Mesothelial cell of epicardium (in vitro differentiated cells): ENCODE data around the gene AFF3. TPM values are rescaled to one million over a fixed set of nuclear protein-coding genes. Genes with fewer than 3 reads are reported as not detected.

Experiments used
- DNase-seq, 2 experiments: peaks; one replicate each; pipeline ENCODE4 v3.0.0; 2021; ENCODE audit warnings: low spot score in 2 of 2; ENCODE audit not compliant: unreplicated experiment in 2 of 2
- H3K27ac Mint-ChIP-seq: 2 replicates; pipeline ENCODE4 v1.8.0; 2021; ENCODE audit warnings: mixed read lengths
- H3K27me3 Mint-ChIP-seq: 2 replicates; pipeline ENCODE4 v1.8.0; 2021; ENCODE audit warnings: low read depth, mixed read lengths
- H3K36me3 Mint-ChIP-seq: 2 replicates; pipeline ENCODE4 v1.8.0; 2021; ENCODE audit warnings: mixed read lengths
- H3K4me1 Mint-ChIP-seq: 2 replicates; pipeline ENCODE4 v1.8.0; 2021; ENCODE audit warnings: mixed read lengths
- H3K4me3 Mint-ChIP-seq: 2 replicates; pipeline ENCODE4 v1.8.0; 2021; ENCODE audit warnings: mild to moderate bottlenecking, moderate library complexity, mixed read lengths
- H3K9me3 Mint-ChIP-seq: 2 replicates; pipeline ENCODE4 v1.8.0; 2021; ENCODE audit warnings: mixed read lengths
- CTCF ChIP-seq: fragments of 200-600 bp; sonication (generic); IDR thresholded peaks from one replicate; pipeline ENCODE4 v1.5.0; 2021; ENCODE audit warnings: antibody characterized with exemption; ENCODE audit not compliant: unreplicated experiment
- total RNA-seq: library from RNA; stranded (reverse); gene quantifications from 3 replicates; pipeline ENCODE4 v1.2.1, GENCODE V29; 2021

Gene AFF3
- total RNA-seq, 1 donor from 2014 or later = 14.4 TPM

- Mint-ChIP-seq H3K4me3 (no peak overlapping the region), H3K27me3 (peaks cover 12% of the 10 kb centered on the region), H3K27ac (no peak overlapping the region), H3K36me3 (no peaks in the 10 kb centered on the region), H3K9me3 (no peaks in the 10 kb centered on the region), H3K4me1 (no peaks in the 10 kb centered on the region)
- TF ChIP-seq CTCF = no peak
- no peak for DNase-seq
These were observed 453.7 kb downstream of the AFF3 start for GRCh38 chr2:99688699-99689098.

GRCh38 chr2:99682275-99683060, 459.9 kb downstream of the AFF3 start:
- H3K4me1 Mint-ChIP-seq = no peaks in the 10 kb centered on the region
- H3K36me3 Mint-ChIP-seq = no peaks in the 10 kb centered on the region
- no peaks in the 10 kb centered on the region for H3K9me3 Mint-ChIP-seq
- no peak overlapping the region for H3K4me3 Mint-ChIP-seq
- H3K27ac Mint-ChIP-seq = no peak overlapping the region
- TF ChIP-seq CTCF = no peak
- H3K27me3 Mint-ChIP-seq = peaks cover 9% of the 10 kb centered on the region
- DNase-seq = no peak

- Mint-ChIP-seq H3K27ac (no peak overlapping the region), H3K4me1 (no peaks in the 10 kb centered on the region), H3K27me3 (peaks cover 5% of the 10 kb centered on the region), H3K9me3 (no peaks in the 10 kb centered on the region), H3K4me3 (no peak overlapping the region), H3K36me3 (no peaks in the 10 kb centered on the region)
- no peak for DNase-seq
- no peak for TF ChIP-seq CTCF
These were observed 461.4 kb downstream of the AFF3 start for GRCh38 chr2:99680946-99681345.

- Mint-ChIP-seq H3K36me3 (no peaks in the 10 kb centered on the region), H3K27me3 (peaks cover 11% of the 10 kb centered on the region), H3K4me3 (no peak overlapping the region), H3K9me3 (no peaks in the 10 kb centered on the region), H3K27ac (no peak overlapping the region), H3K4me1 (peaks cover 1% of the 10 kb centered on the region)
- TF ChIP-seq CTCF = no peak
- DNase-seq = no peak
These were observed 462.9 kb downstream of the AFF3 start for GRCh38 chr2:99679518-99679917.

GRCh38 chr2:99678625-99679024, 463.8 kb downstream of the AFF3 start:
- no peak overlapping the region for H3K4me3 Mint-ChIP-seq
- no peak overlapping the region for H3K27ac Mint-ChIP-seq
- H3K9me3 Mint-ChIP-seq = no peaks in the 10 kb centered on the region
- peaks cover 10% of the 10 kb centered on the region for H3K4me1 Mint-ChIP-seq
- peaks cover 13% of the 10 kb centered on the region for H3K27me3 Mint-ChIP-seq
- TF ChIP-seq CTCF = no peak
- no peaks in the 10 kb centered on the region for H3K36me3 Mint-ChIP-seq
- DNase-seq = no peak

- no peak for TF ChIP-seq CTCF
- Mint-ChIP-seq H3K9me3 (no peaks in the 10 kb centered on the region), H3K27me3 (peaks cover 13% of the 10 kb centered on the region), H3K4me3 (no peak overlapping the region), H3K27ac (no peak overlapping the region), H3K36me3 (no peaks in the 10 kb centered on the region), H3K4me1 (peaks cover 18% of the 10 kb centered on the region)
- DNase-seq = no peak
These were observed 464.6 kb downstream of the AFF3 start for GRCh38 chr2:99677814-99678213.
